Neural cell (in vitro differentiated cells): Measurements from ENCODE around the gene CRYM. TPM values are rescaled to one million over a fixed set of nuclear protein-coding genes. Genes with fewer than 3 reads are reported as not detected.

ENCODE experiments used
- H2AFZ ChIP-seq: fragments of 200-600, 300-800 bp; sonication (generic), shearing (Covaris generic); 2 replicates; pipeline ENCODE4 v1.6.0; 2014; ENCODE audit warnings: low read depth, mild to moderate bottlenecking, antibody characterized with exemption, low read length, moderate library complexity
- H3F3A ChIP-seq: fragments of 200-600 bp; shearing (Covaris generic); 2 replicates; pipeline ENCODE4 v1.6.1; 2016; ENCODE audit warnings: mild to moderate bottlenecking, moderate library complexity, mixed read lengths, antibody characterized with exemption, low read length; ENCODE audit not compliant: insufficient read depth, poor library complexity, severe bottlenecking
- H3K27ac ChIP-seq: fragments of 200-600, 300-800 bp; sonication (generic), shearing (Covaris generic); 2 replicates; pipeline ENCODE4 v1.5.1; 2014; ENCODE audit warnings: mild to moderate bottlenecking, low read length, moderate library complexity
- H3K27me3 ChIP-seq: fragments of 300-800, 200-600 bp; sonication (generic), shearing (Covaris generic); 2 replicates; pipeline ENCODE4 v1.6.0; 2014; ENCODE audit warnings: mild to moderate bottlenecking, low read depth, low read length, moderate library complexity; ENCODE audit not compliant: insufficient read depth
- H3K36me3 ChIP-seq: fragments of 300-800, 200-600 bp; sonication (generic), shearing (Covaris generic); 2 replicates; pipeline ENCODE4 v1.5.1; 2014; ENCODE audit warnings: mild to moderate bottlenecking, antibody characterized with exemption, low read length, moderate library complexity; ENCODE audit not compliant: insufficient read depth
- H3K4me2 ChIP-seq: fragments of 300-800, 200-600 bp; sonication (generic), shearing (Covaris generic); 2 replicates; pipeline ENCODE4 v1.6.0; 2014; ENCODE audit warnings: mild to moderate bottlenecking, low read length
- H3K4me3 ChIP-seq: fragments of 300-800, 200-600 bp; sonication (generic), shearing (Covaris generic); 2 replicates; pipeline ENCODE4 v1.5.1; 2014; ENCODE audit warnings: mild to moderate bottlenecking, low read length, moderate library complexity
- H3K79me2 ChIP-seq: fragments of 200-600 bp; shearing (Covaris generic); replicated peaks from 2 replicates; pipeline ENCODE4 v1.6.0; 2014; ENCODE audit warnings: mild to moderate bottlenecking, low read length, moderate library complexity; ENCODE audit not compliant: insufficient read depth
- H3K9ac ChIP-seq: fragments of 300-800, 200-600 bp; sonication (generic), shearing (Covaris generic); 2 replicates; pipeline ENCODE4 v1.6.1; 2016; ENCODE audit warnings: mild to moderate bottlenecking, low read length, mixed read lengths
- H3K9me2 ChIP-seq: fragments of 200-600 bp; shearing (Covaris generic); 2 replicates; pipeline ENCODE4 v1.6.1; 2016; ENCODE audit warnings: mild to moderate bottlenecking, low read length, mixed read lengths; ENCODE audit not compliant: insufficient read depth
- H3K9me3 ChIP-seq: fragments of 200-600, 300-800 bp; sonication (generic), shearing (Covaris generic); 2 replicates; pipeline ENCODE4 v1.6.1; 2016; ENCODE audit warnings: mild to moderate bottlenecking, mixed run types, low read length, moderate library complexity, mixed read lengths
- H4K20me1 ChIP-seq: fragments of 200-600 bp; shearing (Covaris generic); 2 replicates; pipeline ENCODE4 v1.6.1; 2016; ENCODE audit warnings: mild to moderate bottlenecking, mixed run types; ENCODE audit not compliant: insufficient read depth
- CTCF ChIP-seq: fragments of 450-650 bp; IDR thresholded peaks from 2 replicates; pipeline ENCODE4 v1.5.1; 2014; ENCODE audit warnings: antibody characterized with exemption, mild to moderate bottlenecking, moderate library complexity; ENCODE audit not compliant: poor library complexity, severe bottlenecking
- EP300 ChIP-seq: fragments of 450-650 bp; conservative IDR thresholded peaks from 2 replicates; pipeline ENCODE4 v1.6.1; 2014; ENCODE audit warnings: antibody characterized with exemption, mild to moderate bottlenecking, moderate library complexity; ENCODE audit not compliant: poor library complexity, severe bottlenecking
- EZH2 ChIP-seq: fragments of 200-600, 300-800 bp; shearing (Covaris generic), sonication (generic); IDR thresholded peaks from 2 replicates; pipeline ENCODE4 v1.6.1; 2014; ENCODE audit warnings: antibody characterized with exemption, low read length, borderline replicate concordance, mild to moderate bottlenecking; ENCODE audit not compliant: insufficient read depth, poor library complexity, severe bottlenecking
- MXI1 ChIP-seq: fragments of 450-650 bp; conservative IDR thresholded peaks from 2 replicates; pipeline ENCODE4 v1.6.1; 2014; ENCODE audit warnings: antibody characterized with exemption, mild to moderate bottlenecking; ENCODE audit not compliant: poor library complexity, severe bottlenecking
- POLR2AphosphoS5 ChIP-seq: IDR thresholded peaks from 2 replicates; pipeline ENCODE4 v1.6.1; 2012
- RAD21 ChIP-seq: fragments of 450-650 bp; conservative IDR thresholded peaks from 2 replicates; pipeline ENCODE4 v1.6.1; 2014; ENCODE audit warnings: antibody characterized with exemption, mild to moderate bottlenecking, moderate library complexity
- REST ChIP-seq: IDR thresholded peaks from 2 replicates; pipeline ENCODE4 v1.6.1; 2012; ENCODE audit warnings: borderline replicate concordance
- SMC3 ChIP-seq: fragments of 450-650 bp; conservative IDR thresholded peaks from 2 replicates; pipeline ENCODE4 v1.6.1; 2014; ENCODE audit warnings: antibody characterized with exemption, mild to moderate bottlenecking, moderate library complexity; ENCODE audit not compliant: poor library complexity
- TAF1 ChIP-seq: IDR thresholded peaks from 2 replicates; pipeline ENCODE4 v1.6.1; 2012; ENCODE audit warnings: low read depth
- polyA plus RNA-seq: library from polyadenylated mRNA; depleted of rRNA; stranded (reverse); fragments of >200 nt; gene quantifications from 2 replicates; pipeline ENCODE4 v1.2.3, GENCODE V29; 2014

Gene CRYM
- polyA plus RNA-seq, 1 donor from 2014 or later = 3.8 TPM

- TF ChIP-seq REST (no peak), EP300 (no peak), TAF1 (no peak), SMC3 (no peak), RAD21 (no peak), CTCF (no peak), EZH2 (no peak), MXI1 (no peak), POLR2AphosphoS5 (no peak)
- Histone ChIP-seq H3K9ac (no peak overlapping the region), H3K9me3 (no peaks in the 10 kb centered on the region), H3K36me3 (no peaks in the 10 kb centered on the region), H3F3A (no peaks in the 10 kb centered on the region), H3K27ac (no peak overlapping the region), H3K27me3 (no peaks in the 10 kb centered on the region), H3K4me3 (no peak overlapping the region), H3K9me2 (no peaks in the 10 kb centered on the region), H3K4me2 (no peak overlapping the region), H2AFZ (no peak overlapping the region), H4K20me1 (no peaks in the 10 kb centered on the region), H3K79me2 (no peaks in the 10 kb centered on the region)
These were observed 59.9 kb downstream of the CRYM start for GRCh38 chr16:21218153-21218552.

GRCh38 chr16:21217121-21217520 lies 61.0 kb downstream of the CRYM start:
- Histone ChIP-seq H3K9ac (no peak overlapping the region), H3K4me3 (no peak overlapping the region), H3K36me3 (no peaks in the 10 kb centered on the region), H3K4me2 (no peak overlapping the region), H3K27me3 (no peaks in the 10 kb centered on the region), H3K9me2 (no peaks in the 10 kb centered on the region), H2AFZ (no peak overlapping the region), H3K27ac (no peak overlapping the region), H4K20me1 (no peaks in the 10 kb centered on the region), H3K79me2 (no peaks in the 10 kb centered on the region), H3K9me3 (no peaks in the 10 kb centered on the region), H3F3A (no peaks in the 10 kb centered on the region)
- no peak for TF ChIP-seq CTCF
- no peak for TF ChIP-seq EP300
- no peak for TF ChIP-seq EZH2
- no peak for TF ChIP-seq MXI1
- no peak for TF ChIP-seq POLR2AphosphoS5
- TF ChIP-seq REST = no peak
- no peak for TF ChIP-seq SMC3
- TF ChIP-seq TAF1 = no peak
- no peak for TF ChIP-seq RAD21
